ENCODE measurements around the gene PDHX.

PDHX gene

DNA sequence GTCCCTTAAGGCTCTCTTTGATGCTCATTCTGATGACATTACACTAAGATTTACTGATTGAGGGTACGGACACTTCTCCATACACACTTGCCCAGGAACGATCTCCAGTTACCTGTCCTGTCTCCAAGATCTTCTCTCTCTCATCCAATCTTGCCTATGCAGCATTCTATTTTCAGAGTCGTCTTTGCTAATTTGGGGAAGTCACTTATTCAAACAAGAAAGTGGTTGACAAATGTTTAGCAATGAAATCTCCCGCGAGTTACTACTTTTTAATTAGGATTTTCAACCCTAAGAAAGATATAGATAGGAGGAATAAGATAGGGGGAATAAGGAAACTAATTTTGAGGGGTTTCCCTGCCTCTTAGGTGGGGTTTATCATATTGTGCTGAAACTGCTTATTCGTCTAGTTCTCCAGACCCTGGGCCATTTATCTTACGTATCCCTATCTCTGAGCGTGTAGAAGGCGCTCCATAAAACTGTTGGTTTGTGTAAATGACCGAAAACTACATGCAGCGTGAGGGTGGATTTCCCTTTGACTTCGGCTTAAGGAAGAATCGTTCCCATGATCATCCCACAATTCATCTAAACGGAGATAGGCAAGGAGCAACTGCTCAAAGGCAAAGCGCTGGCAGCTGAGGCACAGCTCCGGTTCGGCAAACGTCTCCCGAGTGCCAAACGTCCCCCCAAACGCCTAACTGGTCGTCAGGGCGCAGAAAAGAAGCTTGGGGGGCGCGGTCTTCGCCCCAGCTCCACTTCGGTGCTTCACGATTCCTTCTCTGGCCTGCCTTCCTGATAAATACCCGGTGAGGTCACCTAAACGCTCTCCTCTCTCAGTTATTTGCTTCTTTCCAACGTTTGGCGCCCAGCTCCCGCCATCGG, 1.0 kb upstream of the PDHX start:
- no peak for TF ChIP-seq CTCF (IDR thresholded peaks at IDR 0.05)

GRCh38 chr11:34916843-34917770, 689 bp downstream of the PDHX start:
- no peak for TF ChIP-seq CTCF (IDR thresholded peaks at IDR 0.05)

DNA sequence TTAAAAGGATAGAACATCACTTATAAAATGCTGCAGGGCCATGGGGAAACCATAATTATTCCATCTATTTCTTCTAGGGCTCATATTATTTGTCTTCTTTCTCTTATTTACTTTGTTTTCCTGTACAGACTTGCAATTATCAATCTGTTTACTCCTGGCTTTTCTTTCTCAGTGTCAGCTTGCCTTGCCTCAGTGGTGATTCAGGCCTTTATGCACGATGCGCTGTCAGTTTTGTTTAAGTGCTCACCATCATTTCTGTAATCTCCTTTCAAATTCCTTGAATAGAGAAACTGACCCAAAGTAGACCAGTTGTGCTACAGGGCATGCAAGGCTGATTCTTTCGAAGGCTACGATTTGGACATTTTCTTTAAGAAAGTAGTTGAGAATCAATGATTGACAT, 4.7 kb downstream of the PDHX start:
- TF ChIP-seq CTCF (IDR thresholded peaks at IDR 0.05): no peak

DNA sequence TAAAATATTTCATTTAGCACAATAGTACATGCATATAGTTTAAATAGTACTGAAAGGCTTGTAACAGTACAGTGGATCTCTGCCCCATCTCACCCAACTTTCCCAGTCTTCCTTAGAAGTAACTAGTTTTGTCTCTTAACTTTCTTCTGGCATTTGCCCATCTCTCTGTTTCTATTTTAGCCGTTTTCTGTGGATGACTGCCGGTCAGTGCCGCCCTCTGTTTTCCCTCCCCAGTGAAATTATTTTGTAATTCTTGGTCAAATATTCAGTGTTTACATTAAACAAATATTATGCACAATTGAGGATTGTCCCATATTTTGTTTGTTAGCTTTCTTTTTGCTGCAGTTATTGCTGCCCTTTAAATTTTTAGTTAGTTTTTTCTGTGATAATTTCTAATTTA, 8.3 kb downstream of the PDHX start:
- TF ChIP-seq CTCF (IDR thresholded peaks at IDR 0.05): no peak

- TF ChIP-seq CTCF (IDR thresholded peaks at IDR 0.05): peak; percentile 83
Measured at GRCh38 chr11:34926101-34926830, 9.8 kb downstream of the PDHX start.

DNA sequence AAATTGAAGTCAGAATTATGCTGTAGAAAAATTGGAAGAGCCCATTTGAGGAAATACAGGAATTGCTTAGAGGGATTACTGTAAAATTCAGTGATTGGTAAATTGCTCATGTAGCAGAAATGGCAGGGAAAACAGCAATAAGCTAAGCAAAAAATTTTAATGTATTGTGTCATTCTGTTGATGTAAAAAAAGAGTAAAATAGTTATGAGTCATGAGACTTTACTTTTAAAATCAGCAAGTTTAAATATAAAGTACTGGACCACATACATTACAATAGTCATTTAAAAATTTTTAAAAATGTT, 10.4 kb downstream of the PDHX start:
- no peak for TF ChIP-seq CTCF (IDR thresholded peaks at IDR 0.05)

GRCh38 chr11:34928268-34928959, 12.0 kb downstream of the PDHX start:
- TF ChIP-seq CTCF (IDR thresholded peaks at IDR 0.05): no peak

All from LNCAP (cell line).